ENCODE measurements around the gene MRPL36. TPM values are rescaled to one million over a fixed set of nuclear protein-coding genes. Genes with fewer than 3 reads are reported as not detected.

Gene MRPL36
- total and polyA plus RNA-seq, 2 of the 4 experiments (the other 2 are of a cell fraction): 85.9 to 103 TPM

- CTCF ChIA-PET: no interaction called here
Observed at GRCh38 chr5:1815071-1815786, 15.6 kb upstream of the MRPL36 start.

More at GRCh38 chr5:1815071-1815786, 15.6 kb upstream of the MRPL36 start:
- Histone ChIP-seq H3K4ac (ENCODE audit: low read depth, low read length) (no peak overlapping the region), H3K18ac (ENCODE audit: low read depth, low read length) (no peak overlapping the region), H4K5ac (ENCODE audit: low read depth, low read length) (no peak overlapping the region), H3K23ac (ENCODE audit: low read depth, low read length) (no peak overlapping the region), H3K27ac (ENCODE audit: insufficient read depth, low read length) (no peak overlapping the region), H3K4me3 (ENCODE audit: insufficient read depth, low read depth, low read length) (no peak overlapping the region), H2AK5ac (ENCODE audit: low read depth, low read length) (no peak overlapping the region), H3K9me3 (ENCODE audit: control insufficient read depth, insufficient read depth, low read length) (no peaks in the 10 kb centered on the region), H4K20me1 (ENCODE audit: insufficient read depth, low read length) (no peaks in the 10 kb centered on the region), H3K9ac (ENCODE audit: low read depth, low read length) (no peak overlapping the region), H2AK9ac (replicated peaks; ENCODE audit: low read depth, low read length, poor library complexity) (no peak overlapping the region), H2BK5ac (ENCODE audit: low read depth, low read length, poor library complexity, severe bottlenecking) (no peak overlapping the region), H2BK20ac (ENCODE audit: low read depth, low read length) (no peak overlapping the region), H3K36me3 (ENCODE audit: control insufficient read depth, insufficient read depth, low read length) (peaks cover 54% of the 10 kb centered on the region), H3K4me1 (ENCODE audit: control insufficient read depth, insufficient read depth, low read length) (no peaks in the 10 kb centered on the region), H2BK120ac (ENCODE audit: low read depth, low read length) (no peak overlapping the region), H3K56ac (ENCODE audit: extremely low read depth, insufficient read depth, low read length) (no peak overlapping the region), H3K4me2 (ENCODE audit: low read depth, low read length) (no peak overlapping the region), H3K14ac (replicated peaks; ENCODE audit: low read depth, low read length) (no peak overlapping the region), H4K8ac (ENCODE audit: low read depth in 2 of 2, low read length in 2 of 2) (no peak overlapping the region), H4K91ac (ENCODE audit: insufficient read depth, low read depth, low read length) (no peak overlapping the region), H3K27me3 (ENCODE audit: control insufficient read depth, insufficient read depth, low read length) (no peaks in the 10 kb centered on the region), H3K9me1 (ENCODE audit: insufficient read depth, low read length) (peaks cover 6% of the 10 kb centered on the region; the same call in 1 of the 2 replicates), H3K79me1 (ENCODE audit: low read depth in 1 of 2, low read length in 2 of 2) (peaks cover 15 to 21% of the 10 kb centered on the region in 2 experiments), H2BK15ac (ENCODE audit: low read depth, low read length) (no peak overlapping the region), H2AFZ (replicated peaks; ENCODE audit: low read length, poor library complexity) (no peak overlapping the region)
- TF ChIP-seq RCOR1 (IDR thresholded peaks at IDR 0.05; ENCODE audit: insufficient replicate concordance, low read length) (no peak), MAFK (IDR thresholded peaks at IDR 0.05; ENCODE audit: low read depth, low read length) (no peak), FOS (IDR thresholded peaks at IDR 0.05; ENCODE audit: low read depth, low read length) (no peak), NFE2L2 (IDR thresholded peaks at IDR 0.05; ENCODE audit: low read depth, low read length) (no peak), RFX5 (IDR thresholded peaks at IDR 0.05; ENCODE audit: low read depth, low read length) (no peak), POLR2A (IDR thresholded peaks at IDR 0.05; ENCODE audit: low read depth, low read length) (no peak), SMC3 (IDR thresholded peaks at IDR 0.05; ENCODE audit: low read depth, low read length) (no peak), CHD1 (IDR thresholded peaks at IDR 0.05; ENCODE audit: low read depth, low read length) (no peak), ELK1 (IDR thresholded peaks at IDR 0.05; ENCODE audit: borderline replicate concordance, low read depth, low read length) (no peak)
- TF ChIP-seq, protein P1, sequence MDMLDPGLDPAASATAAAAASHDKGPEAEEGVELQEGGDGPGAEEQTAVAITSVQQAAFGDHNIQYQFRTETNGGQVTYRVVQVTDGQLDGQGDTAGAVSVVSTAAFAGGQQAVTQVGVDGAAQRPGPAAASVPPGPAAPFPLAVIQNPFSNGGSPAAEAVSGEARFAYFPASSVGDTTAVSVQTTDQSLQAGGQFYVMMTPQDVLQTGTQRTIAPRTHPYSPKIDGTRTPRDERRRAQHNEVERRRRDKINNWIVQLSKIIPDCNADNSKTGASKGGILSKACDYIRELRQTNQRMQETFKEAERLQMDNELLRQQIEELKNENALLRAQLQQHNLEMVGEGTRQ (IDR thresholded peaks at IDR 0.05; ENCODE audit: low read depth, low read length): no peak
- BruUV-seq (replicated peaks): no TSS peak
- DNase-seq (no peak), ATAC-seq (ENCODE audit: low read depth) (no peak)
- POLR2A ChIA-PET (ENCODE audit: unreplicated experiment): no interaction called here
- in situ Hi-C loops (cut with MboI; ENCODE audit: low sequenced_read_pairs) (no loop called here), dilution Hi-C loops (cut with HindIII; ENCODE audit: low sequenced_read_pairs, unreplicated experiment) (no loop called here), intact Hi-C loops (cut with micrococcal nuclease) (no loop called here)
- WGBS, 2 experiments (ENCODE audit: extremely low coverage in 2 of 2, insufficient read length in 1 of 2): 80% methylated on average over 1 of the region's 18 CpGs; no CpG with 5 or more reads in 1 of the 2 experiments

Measured in IMR-90 (cell line).